ENCODE data around the gene ZNF700.

DNA sequence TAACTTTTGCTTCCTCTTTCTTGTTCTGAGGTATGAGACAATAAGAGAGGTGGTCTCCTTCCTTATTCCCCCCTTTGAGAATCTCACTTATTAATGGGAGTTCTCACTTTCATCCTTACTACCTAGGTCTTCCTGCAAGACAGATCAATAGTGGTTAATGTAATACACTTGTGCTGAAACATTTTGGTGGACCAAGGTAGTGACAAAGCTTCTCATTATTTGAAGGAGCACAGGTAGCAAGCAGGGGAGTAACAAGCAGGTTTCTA, 17.9 kb downstream of the ZNF700 start:
- no peak for TF ChIP-seq POLR2A (IDR thresholded peaks at IDR 0.05)
- TF ChIP-seq, protein P1, sequence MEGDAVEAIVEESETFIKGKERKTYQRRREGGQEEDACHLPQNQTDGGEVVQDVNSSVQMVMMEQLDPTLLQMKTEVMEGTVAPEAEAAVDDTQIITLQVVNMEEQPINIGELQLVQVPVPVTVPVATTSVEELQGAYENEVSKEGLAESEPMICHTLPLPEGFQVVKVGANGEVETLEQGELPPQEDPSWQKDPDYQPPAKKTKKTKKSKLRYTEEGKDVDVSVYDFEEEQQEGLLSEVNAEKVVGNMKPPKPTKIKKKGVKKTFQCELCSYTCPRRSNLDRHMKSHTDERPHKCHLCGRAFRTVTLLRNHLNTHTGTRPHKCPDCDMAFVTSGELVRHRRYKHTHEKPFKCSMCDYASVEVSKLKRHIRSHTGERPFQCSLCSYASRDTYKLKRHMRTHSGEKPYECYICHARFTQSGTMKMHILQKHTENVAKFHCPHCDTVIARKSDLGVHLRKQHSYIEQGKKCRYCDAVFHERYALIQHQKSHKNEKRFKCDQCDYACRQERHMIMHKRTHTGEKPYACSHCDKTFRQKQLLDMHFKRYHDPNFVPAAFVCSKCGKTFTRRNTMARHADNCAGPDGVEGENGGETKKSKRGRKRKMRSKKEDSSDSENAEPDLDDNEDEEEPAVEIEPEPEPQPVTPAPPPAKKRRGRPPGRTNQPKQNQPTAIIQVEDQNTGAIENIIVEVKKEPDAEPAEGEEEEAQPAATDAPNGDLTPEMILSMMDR (IDR thresholded peaks at IDR 0.05) = no peak
- TF ChIP-seq POLR2AphosphoS5 (IDR thresholded peaks at IDR 0.05) = no peak
- TF ChIP-seq EP300 (IDR thresholded peaks at IDR 0.05; ENCODE audit: low read depth) = no peak
